Fibroblast of the aortic adventitia (primary cell): ENCODE measurements around the gene MGLL. TPM values are rescaled to one million over a fixed set of nuclear protein-coding genes. Genes with fewer than 3 reads are reported as not detected.
A peak's percentile ranks its signal among the peaks of the same experiment; 100 is the strongest.

ENCODE experiments used
- DNase-seq: peaks from one replicate; pipeline ENCODE4 v3.0.0-alpha.2; 2010; ENCODE audit warnings: low read depth
- H3K4me3 ChIP-seq: 2 replicates; pipeline ENCODE4 v1.5.1; 2011; ENCODE audit warnings: low read depth, mild to moderate bottlenecking, control low read depth, low read length, moderate library complexity
- total RNA-seq: library from RNA; depleted of rRNA; stranded (reverse); fragments of >200 nt; gene quantifications from 2 replicates; pipeline ENCODE4 v1.2.3, GENCODE V29; 2012; ENCODE audit warnings: low replicate concordance
- TF ChIP-seq, protein P1 (sequence below): IDR thresholded peaks from 2 replicates; pipeline ENCODE4 v1.5.1; 2011; ENCODE audit warnings: mild to moderate bottlenecking, low read length, control low read depth, inconsistent platforms; ENCODE audit not compliant: insufficient read depth

Gene MGLL
- total RNA-seq, 1 donor: 25.8 TPM

DNA sequence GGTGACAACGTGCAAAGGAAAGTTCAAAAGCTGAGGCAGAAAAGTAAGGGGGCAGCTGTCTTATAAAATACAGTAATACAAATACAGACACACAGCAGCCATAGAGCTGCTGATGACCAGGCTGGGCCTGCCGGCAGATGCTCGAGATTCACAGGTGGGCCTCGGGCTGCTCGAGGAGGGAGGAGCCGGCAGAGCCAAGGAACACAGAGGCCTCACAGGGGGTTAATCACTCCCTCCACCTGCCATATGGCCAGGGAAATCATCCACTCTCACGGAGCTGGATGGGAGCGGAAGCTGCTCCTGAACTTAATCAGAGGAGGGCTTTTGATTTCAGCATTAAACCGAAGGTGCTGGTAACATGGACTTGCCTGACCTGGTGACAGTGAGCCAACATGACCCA lies 29.6 kb upstream of the MGLL start:
- DNase-seq: no peak
- TF ChIP-seq, protein P1, sequence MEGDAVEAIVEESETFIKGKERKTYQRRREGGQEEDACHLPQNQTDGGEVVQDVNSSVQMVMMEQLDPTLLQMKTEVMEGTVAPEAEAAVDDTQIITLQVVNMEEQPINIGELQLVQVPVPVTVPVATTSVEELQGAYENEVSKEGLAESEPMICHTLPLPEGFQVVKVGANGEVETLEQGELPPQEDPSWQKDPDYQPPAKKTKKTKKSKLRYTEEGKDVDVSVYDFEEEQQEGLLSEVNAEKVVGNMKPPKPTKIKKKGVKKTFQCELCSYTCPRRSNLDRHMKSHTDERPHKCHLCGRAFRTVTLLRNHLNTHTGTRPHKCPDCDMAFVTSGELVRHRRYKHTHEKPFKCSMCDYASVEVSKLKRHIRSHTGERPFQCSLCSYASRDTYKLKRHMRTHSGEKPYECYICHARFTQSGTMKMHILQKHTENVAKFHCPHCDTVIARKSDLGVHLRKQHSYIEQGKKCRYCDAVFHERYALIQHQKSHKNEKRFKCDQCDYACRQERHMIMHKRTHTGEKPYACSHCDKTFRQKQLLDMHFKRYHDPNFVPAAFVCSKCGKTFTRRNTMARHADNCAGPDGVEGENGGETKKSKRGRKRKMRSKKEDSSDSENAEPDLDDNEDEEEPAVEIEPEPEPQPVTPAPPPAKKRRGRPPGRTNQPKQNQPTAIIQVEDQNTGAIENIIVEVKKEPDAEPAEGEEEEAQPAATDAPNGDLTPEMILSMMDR: no peak
- no peak overlapping the region for H3K4me3 ChIP-seq

DNA sequence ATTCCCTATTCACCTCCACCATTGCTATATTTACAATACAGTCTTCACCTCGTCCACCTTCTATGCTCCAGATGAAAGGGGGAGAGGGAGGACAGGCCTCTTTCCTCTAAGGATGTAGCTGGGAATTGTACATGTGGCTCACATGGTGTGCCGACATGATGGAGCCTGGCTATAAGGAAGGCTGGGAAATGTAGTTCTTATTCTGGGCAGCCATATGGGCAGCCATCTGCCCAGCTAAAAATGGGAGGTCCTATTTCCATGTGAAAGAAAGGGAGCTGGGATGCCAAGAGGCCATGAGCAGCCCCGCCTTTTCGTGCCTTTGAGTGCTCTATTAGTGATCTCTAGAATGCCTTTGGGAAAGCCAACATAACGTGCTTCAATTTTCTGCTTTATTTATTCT lies 27.1 kb upstream of the MGLL start:
- H3K4me3 ChIP-seq: no peak overlapping the region
- DNase-seq: no peak
- TF ChIP-seq, protein P1: no peak

DNA sequence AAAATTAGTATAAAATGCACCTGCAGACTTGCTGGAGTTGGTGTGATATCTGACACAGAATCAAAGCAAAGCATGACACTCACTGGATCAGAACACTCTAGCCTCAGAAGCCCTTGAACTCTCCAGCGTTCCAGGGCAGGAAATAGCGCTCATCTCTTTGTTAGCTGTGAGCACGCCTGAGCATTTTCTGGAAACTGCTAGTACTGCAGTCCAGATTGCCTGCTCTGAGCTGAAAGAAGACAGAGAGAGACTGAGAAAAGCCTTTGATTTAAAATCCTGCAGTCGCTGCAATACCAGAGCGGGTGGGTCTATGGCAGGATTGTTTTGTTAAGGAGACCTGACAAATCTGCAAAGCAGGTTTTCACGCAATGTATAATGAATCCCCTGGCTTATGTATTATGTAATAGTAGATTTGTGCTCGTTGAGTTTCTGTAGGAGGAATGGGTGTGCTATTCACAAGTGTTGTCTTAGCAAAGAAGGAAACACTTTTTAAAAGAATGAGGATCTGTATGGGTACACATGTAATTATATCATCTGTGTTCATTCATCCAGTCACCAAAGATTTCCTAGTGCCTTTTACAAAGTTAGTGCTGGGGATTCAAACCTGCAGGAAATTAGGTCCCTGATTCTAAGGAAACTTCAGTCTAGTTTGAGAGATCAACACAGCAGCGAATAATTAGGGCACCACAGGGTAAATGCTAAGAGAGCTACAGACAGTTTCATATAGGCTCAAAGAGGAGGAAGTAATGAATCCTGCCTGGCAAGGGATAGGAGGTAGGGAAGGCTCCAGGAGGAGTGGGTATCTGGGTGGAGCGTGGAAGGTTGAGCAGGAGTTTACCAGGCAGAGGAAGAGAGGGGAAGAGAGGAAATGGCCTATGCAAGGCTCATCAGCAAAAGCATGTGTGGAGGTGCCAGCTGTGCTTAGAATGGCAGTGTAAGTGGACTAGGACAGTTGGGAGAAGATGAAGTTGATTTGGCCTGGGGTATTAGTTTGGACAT lies 26.1 kb upstream of the MGLL start:
- DNase-seq: peak; percentile 33
- TF ChIP-seq, protein P1: peak; percentile 43
- H3K4me3 ChIP-seq: no peak overlapping the region

DNA sequence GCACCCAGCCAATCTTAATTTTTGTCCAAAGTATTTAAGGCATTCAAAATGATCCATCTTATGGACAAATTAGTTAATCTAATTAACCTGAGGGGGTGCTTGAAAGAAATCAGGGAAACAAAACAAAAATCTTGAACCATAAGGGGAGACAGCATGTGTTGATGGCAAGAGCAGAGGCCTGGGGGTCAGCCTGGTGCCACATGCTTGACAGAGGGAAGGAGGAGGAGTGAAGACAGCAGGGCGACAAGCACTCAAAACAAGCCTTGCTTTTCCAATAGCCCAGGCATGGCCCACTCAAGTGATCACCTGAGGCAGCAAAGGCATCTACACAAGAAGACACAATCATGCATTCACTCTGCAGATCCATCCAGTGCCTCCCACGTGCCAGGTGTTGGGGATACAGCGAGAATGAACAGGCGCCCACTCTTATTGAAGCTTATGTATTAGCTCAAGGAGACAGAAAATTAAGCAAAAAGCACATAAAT lies 25.0 kb upstream of the MGLL start:
- DNase-seq: no peak
- no peak overlapping the region for H3K4me3 ChIP-seq
- TF ChIP-seq, protein P1: no peak

DNA sequence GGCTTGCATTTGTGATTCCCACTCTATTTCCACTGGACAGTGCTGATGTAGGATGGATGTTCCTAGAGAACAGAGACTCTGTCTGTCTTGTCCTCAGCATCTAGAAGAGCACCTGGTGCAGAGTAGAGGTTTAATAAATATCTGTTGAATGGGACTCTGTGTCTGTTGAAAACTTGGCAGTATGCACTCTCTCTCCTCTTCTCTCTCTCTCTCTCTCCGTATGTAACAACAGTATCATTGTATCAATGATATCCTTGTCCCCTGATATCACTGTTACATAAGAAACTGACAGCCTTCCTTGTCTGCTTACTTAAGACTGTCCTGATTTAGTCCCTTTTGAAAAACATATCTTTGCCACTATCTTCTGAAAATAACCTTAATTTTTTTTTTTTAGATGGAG lies 24.3 kb upstream of the MGLL start:
- TF ChIP-seq, protein P1: no peak
- DNase-seq: no peak
- H3K4me3 ChIP-seq: no peak overlapping the region

DNA sequence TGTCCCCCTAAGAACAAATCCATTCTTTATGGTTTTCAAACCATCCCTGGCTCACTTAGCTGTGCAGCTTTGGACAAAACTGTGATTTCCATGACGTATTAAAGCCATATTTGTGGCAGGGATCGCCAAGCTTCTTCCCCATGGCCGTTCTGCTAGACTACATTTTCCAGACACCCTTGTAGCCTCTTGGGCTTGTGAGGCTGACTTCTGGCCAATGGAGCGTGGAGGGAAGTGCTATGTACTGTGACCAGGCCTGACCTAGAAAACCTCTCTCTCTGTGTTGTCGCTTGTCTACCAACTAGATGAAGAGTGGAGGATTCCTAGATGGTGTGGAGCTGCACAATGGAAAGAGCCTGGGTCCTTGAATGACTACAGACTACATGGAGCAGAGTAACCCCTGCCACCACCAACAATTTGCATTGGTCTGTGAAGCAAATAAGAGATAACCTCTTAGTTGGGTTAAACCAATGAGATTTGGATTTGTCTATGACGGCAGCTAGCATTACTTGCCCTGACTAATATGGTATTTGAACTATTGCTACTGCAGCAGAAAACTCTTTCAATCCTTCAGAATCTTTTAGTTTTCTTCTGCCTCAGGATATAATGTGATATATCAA lies 22.1 kb upstream of the MGLL start:
- H3K4me3 ChIP-seq: no peak overlapping the region
- TF ChIP-seq, protein P1: no peak
- no peak for DNase-seq
